ENCODE results near the gene DIPK1A. TPM values are rescaled to one million over a fixed set of nuclear protein-coding genes. Genes with fewer than 3 reads are reported as not detected.
"Not testable (repeated sequence)": the region's sequence is repeated elsewhere in the genome, so short reads cannot be mapped to it uniquely, and the experiment has no call there.

The DIPK1A gene
- polyA plus RNA-seq, 1 donor from 2014 or later = 29.2 TPM

DNA sequence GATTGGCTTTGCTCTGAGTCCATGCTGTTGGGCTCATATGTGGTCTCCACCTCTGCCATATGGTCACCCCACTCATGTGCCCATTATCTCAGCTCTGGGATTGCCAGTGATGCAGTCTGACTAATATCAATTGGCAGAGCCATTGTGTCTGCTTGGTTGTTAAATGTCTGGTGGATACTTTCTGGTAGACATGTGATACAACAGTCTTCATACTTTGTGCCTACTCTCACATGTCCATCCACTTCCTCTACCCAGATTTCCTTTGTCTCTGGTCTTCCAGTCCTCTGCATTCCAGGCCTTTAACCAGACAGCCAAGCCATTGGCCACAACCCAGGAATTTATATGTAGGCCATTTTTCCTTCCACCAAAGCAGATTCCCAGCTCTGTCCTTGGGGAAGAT lies 30.8 kb upstream of the DIPK1A start:
- H3K4me1 Mint-ChIP-seq = peaks cover 29 to 36% (median 30%) of the 10 kb centered on the region in 3 donors
- no peak overlapping the region for H3K4me3 Mint-ChIP-seq
- H3K27me3 Mint-ChIP-seq = no peaks in the 10 kb centered on the region
- H3K36me3 Mint-ChIP-seq = no peaks in the 10 kb centered on the region
- no peaks in the 10 kb centered on the region for H3K9me3 Mint-ChIP-seq
- H3K27ac Mint-ChIP-seq = peak overlapping the region in 1 of 3 donors; percentile 6

GRCh38 chr1:92990828-92991227 lies 29.6 kb upstream of the DIPK1A start:
- Mint-ChIP-seq H3K36me3 (no peaks in the 10 kb centered on the region), H3K4me3 (peak overlapping the region; percentile 1 to 82 (median 40)), H3K4me1 (peaks cover 29 to 36% (median 30%) of the 10 kb centered on the region in 3 donors), H3K27me3 (no peaks in the 10 kb centered on the region), H3K27ac (peak overlapping the region in 1 of 3 donors; percentile 1), H3K9me3 (no peaks in the 10 kb centered on the region)

DNA sequence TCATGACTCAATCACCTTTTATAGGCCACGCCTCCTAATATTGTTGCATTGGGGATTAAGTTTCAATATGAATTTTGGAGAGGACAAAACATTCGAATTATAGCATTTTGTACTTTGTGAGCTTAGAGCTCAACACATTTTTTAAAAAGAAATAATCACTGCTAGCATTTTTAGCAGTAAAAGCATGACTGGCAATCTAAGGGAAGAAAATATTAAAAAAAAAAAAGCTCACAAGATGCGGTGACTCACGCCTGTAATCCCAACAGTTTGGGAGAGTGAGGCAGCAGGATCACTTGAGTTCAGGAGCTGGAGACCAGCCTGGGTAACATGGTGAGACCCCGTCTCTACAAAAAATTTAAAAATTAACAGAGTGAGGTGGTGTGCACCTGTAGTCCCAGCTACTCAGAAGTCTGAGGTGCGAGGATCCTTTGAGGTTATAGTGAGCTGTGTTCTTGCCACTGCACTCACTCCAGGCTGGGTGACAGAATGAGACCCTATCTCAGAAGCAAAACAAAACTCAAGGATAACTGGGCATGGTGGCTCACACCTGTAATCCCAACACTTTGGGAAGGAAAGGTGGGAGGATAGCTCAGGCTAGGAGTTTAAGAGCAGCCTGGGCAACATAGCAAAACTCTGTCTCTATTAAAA lies 28.8 kb upstream of the DIPK1A start:
- Mint-ChIP-seq H3K27me3 (no peaks in the 10 kb centered on the region), H3K27ac (no peak overlapping the region), H3K4me3 (peak overlapping the region in 2 of 4 donors; percentile 76 to 81), H3K4me1 (peaks cover 30 to 39% (median 33%) of the 10 kb centered on the region in 3 donors), H3K9me3 (no peaks in the 10 kb centered on the region), H3K36me3 (no peaks in the 10 kb centered on the region)

GRCh38 chr1:92989253-92989652 lies 28.0 kb upstream of the DIPK1A start:
- Mint-ChIP-seq H3K4me3 (no peak overlapping the region), H3K27ac (no peak overlapping the region), H3K36me3 (no peaks in the 10 kb centered on the region), H3K9me3 (no peaks in the 10 kb centered on the region), H3K27me3 (no peaks in the 10 kb centered on the region), H3K4me1 (peaks cover 33 to 41% (median 37%) of the 10 kb centered on the region in 3 donors)

DNA sequence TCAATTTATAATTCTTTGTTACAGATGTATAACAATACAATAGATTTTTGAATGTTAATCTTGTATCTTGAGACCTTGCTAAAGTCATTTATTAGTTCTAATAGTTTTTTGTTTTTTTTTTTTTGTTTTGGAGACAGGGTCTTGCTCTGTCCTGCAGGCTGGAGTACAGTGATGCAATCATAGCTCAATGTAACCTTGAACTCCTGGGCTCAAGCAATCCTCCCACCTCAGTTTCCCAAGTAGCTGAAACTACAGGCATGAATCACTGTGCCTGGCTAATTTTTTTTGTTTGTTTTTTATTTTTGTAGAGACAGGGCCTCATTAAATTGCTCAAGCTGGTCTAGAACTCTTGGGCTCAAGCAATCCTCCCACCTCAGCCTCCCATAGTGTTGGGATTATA lies 26.2 kb upstream of the DIPK1A start:
- no peak overlapping the region for H3K27ac Mint-ChIP-seq
- no peaks in the 10 kb centered on the region for H3K36me3 Mint-ChIP-seq
- H3K27me3 Mint-ChIP-seq = no peaks in the 10 kb centered on the region
- H3K9me3 Mint-ChIP-seq = no peaks in the 10 kb centered on the region
- no peak overlapping the region for H3K4me3 Mint-ChIP-seq
- peaks cover 27 to 33% (median 29%) of the 10 kb centered on the region in 3 donors for H3K4me1 Mint-ChIP-seq

DNA sequence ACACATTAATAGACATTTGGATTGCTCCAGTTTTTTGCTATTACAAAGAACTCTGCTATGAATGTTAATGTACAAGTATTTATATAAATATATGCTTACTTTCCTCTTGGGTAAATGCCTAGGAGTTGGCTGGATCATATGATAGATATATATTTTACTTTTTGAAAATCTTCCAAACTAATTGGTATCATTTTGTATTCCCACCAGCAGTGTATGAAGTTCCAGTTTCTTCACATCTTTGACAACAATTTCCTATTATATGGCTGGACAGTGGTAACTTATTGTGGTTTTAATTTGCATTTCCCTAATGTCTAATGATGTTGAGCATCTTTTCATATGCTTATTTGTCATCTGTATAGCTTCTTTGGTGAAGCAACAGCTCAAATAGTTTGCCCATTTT lies 23.8 kb upstream of the DIPK1A start:
- H3K36me3 Mint-ChIP-seq = no peaks in the 10 kb centered on the region
- no peaks in the 10 kb centered on the region for H3K9me3 Mint-ChIP-seq
- no peaks in the 10 kb centered on the region for H3K27me3 Mint-ChIP-seq
- no peak overlapping the region for H3K27ac Mint-ChIP-seq
- H3K4me3 Mint-ChIP-seq = no peak overlapping the region
- peaks cover 25 to 27% (median 25%) of the 10 kb centered on the region in 3 donors for H3K4me1 Mint-ChIP-seq

DNA sequence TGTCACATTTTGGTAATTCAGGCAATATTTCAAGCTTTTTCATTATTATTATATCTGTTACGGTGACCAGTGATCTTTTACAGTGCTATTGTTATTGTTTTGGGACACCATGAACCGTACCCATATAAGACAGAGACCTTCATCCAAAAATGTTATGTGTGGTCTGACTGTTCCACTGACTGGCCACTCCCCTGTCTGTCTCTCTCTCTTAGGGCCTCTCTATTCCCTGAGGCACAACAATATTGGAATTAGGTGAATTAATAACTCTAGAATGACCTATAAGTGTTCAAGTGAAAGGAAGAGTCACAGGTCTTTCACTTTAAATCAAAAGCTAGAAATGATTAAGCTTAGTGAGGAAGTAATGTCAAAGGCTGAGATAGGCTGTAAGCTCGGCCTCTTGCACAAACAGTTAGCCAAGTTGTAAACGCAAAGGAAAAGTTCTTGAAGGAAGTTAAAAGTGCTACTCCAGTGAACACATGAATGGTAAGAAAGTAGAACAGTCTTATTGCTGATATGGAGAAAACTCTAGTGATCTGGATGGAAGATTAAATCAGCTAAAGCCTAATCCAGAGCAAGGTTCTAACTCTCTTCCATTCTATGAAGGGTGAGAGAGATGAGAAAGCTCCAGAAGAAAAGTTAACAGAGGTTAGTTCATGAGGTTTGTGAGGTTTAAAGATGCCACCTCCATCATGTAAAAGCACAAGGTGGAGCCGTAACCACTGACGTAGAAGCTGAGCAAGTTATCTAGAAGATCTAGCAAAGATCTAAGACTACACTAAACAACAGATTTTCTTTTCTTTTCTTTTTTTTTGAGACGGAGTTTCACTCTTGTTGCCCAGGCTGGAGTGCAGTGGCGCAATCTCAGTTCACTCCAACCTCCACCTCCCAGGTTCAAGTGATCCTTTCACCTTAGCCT lies 19.7 kb upstream of the DIPK1A start:
- Mint-ChIP-seq H3K4me3 (peak overlapping the region in 3 of 4 donors; percentile 22 to 82 (median 25)), H3K9me3 (no peaks in the 10 kb centered on the region), H3K27me3 (no peaks in the 10 kb centered on the region), H3K27ac (peak overlapping the region; percentile 60 to 93 (median 75)), H3K36me3 (no peaks in the 10 kb centered on the region), H3K4me1 (peaks cover 31 to 44% (median 32%) of the 10 kb centered on the region in 3 donors)

GRCh38 chr1:92975551-92976232 lies 14.4 kb upstream of the DIPK1A start:
- H3K27me3 Mint-ChIP-seq = no peaks in the 10 kb centered on the region
- no peaks in the 10 kb centered on the region for H3K9me3 Mint-ChIP-seq
- no peaks in the 10 kb centered on the region for H3K36me3 Mint-ChIP-seq
- peak overlapping the region; percentile 82 to 98 (median 97) for H3K27ac Mint-ChIP-seq
- H3K4me1 Mint-ChIP-seq = peaks cover 48 to 53% (median 48%) of the 10 kb centered on the region in 3 donors
- H3K4me3 Mint-ChIP-seq = peak overlapping the region; percentile 62 to 88 (median 80)

DNA sequence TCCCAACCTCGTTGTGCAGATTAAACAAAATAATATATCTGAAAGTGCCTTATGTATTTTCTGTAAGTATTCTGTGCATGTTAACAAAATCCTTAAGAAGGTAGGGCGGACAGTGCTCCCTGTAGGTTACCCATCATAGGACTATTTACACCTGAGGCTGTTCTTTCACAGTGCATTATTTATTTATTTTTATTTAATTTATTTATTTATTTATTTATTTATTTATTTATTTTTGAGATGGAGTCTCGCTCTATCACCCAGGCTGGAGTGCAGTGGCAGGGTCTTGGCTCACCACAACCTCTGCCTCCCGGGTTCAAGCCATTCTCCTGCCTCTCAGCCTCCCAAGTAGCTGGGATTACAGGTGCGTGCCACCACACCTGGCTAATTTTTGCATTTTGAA lies 12.8 kb upstream of the DIPK1A start:
- Mint-ChIP-seq H3K4me3 (peak overlapping the region in 3 of 4 donors; percentile 69 to 78 (median 77)), H3K4me1 (peaks cover 44 to 51% (median 44%) of the 10 kb centered on the region in 3 donors), H3K27ac (peak overlapping the region; percentile 82 to 84 (median 82))
- not testable (repeated sequence) for H3K9me3 Mint-ChIP-seq, H3K36me3 Mint-ChIP-seq, H3K27me3 Mint-ChIP-seq

DNA sequence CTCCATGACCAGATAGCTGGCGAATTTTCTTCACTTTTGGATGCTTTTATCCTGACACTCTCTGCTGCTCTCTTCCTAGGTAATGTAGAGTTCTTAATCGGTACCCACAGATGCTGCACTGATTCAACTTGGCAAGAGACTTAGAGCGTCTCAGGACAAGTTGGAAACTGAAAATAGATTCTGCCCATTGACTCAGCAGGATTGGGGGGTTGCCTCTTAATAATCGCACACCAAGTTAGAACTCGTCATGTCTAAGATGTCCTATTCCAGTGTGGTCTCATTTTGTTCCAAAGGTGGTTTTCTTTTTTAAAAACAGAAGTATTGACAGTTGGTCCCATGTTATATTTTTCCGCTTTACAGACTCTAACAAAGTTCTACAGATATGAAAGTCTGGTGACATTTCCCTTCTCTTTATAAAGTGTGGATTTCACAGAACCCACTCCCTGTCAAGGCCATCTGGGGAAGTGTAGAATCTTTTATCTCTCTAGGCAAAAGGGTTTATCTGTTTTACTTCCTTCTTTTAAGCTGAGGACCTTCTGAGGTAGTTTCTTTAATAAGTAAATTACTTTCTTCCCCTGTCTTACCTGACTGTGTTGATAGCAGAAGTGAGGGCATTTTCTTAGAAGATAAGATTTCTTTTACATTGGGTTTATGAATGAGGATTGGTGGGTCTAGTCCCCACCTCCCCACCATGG lies 12.1 kb upstream of the DIPK1A start:
- Mint-ChIP-seq H3K27me3 (no peaks in the 10 kb centered on the region), H3K9me3 (no peaks in the 10 kb centered on the region), H3K4me3 (peak overlapping the region; percentile 14 to 77 (median 72)), H3K4me1 (peaks cover 47 to 50% (median 48%) of the 10 kb centered on the region in 3 donors), H3K36me3 (no peaks in the 10 kb centered on the region), H3K27ac (peak overlapping the region; percentile 82 to 84 (median 82))

GRCh38 chr1:92972409-92973129 lies 11.3 kb upstream of the DIPK1A start:
- peak overlapping the region; percentile 82 to 84 (median 82) for H3K27ac Mint-ChIP-seq
- peak overlapping the region in 2 of 4 donors; percentile 72 to 81 for H3K4me3 Mint-ChIP-seq
- H3K9me3 Mint-ChIP-seq = no peaks in the 10 kb centered on the region
- peaks cover 45 to 53% (median 46%) of the 10 kb centered on the region in 3 donors for H3K4me1 Mint-ChIP-seq
- H3K36me3 Mint-ChIP-seq = no peaks in the 10 kb centered on the region
- H3K27me3 Mint-ChIP-seq = no peaks in the 10 kb centered on the region

DNA sequence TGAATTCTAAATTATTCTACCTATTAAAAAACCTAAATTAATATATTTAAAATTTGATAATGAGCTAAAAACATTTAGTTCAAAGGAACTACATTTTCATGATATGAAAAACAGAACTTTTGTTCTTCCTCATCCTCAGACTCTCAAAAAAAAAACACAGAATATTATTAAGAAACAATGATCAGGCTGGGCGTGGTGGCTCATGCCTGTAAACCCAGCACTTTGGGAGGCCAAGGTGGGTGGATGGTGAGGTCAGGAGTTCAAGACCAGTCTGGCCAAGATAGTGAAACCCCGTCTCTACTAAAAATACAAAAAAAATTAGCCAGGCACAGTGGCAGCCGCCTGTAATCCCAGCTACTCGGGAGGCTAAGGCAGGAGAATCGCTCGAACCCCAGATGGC lies 10.7 kb upstream of the DIPK1A start:
- not testable (repeated sequence) for H3K27ac Mint-ChIP-seq, H3K27me3 Mint-ChIP-seq, H3K9me3 Mint-ChIP-seq, H3K36me3 Mint-ChIP-seq
- peaks cover 41 to 48% (median 44%) of the 10 kb centered on the region in 3 donors for H3K4me1 Mint-ChIP-seq
- H3K4me3 Mint-ChIP-seq = peak overlapping the region in 1 of 4 donors; percentile 72

- no peaks in the 10 kb centered on the region for H3K27me3 Mint-ChIP-seq
- no peaks in the 10 kb centered on the region for H3K9me3 Mint-ChIP-seq
- peak overlapping the region in 1 of 3 donors; percentile 40 for H3K27ac Mint-ChIP-seq
- peak overlapping the region in 1 of 4 donors; percentile 75 for H3K4me3 Mint-ChIP-seq
- no peaks in the 10 kb centered on the region for H3K36me3 Mint-ChIP-seq
- peaks cover 37 to 43% (median 41%) of the 10 kb centered on the region in 3 donors for H3K4me1 Mint-ChIP-seq
Measured at GRCh38 chr1:92970990-92971689, 9.9 kb upstream of the DIPK1A start.
